WTC11 (cell line): Measurements from ENCODE around the gene CLPTM1. TPM values are rescaled to one million over a fixed set of nuclear protein-coding genes. Genes with fewer than 3 reads are reported as not detected.
A peak's percentile ranks its signal among the peaks of the same experiment; 100 is the strongest.

ENCODE experiments used
- ATAC-seq: fragments of 200-7000 bp; cut with Tn5 transposase; 2 replicates; pipeline ENCODE4 v1.10.0; 2021; ENCODE audit warnings: mild to moderate bottlenecking, moderate library complexity
- CTCF ChIA-PET: fragments of 300-600 bp; sonication (Branson Sonifier 250); formaldehyde crosslinking; loops from one replicate; lab custom pipeline; 2021; ENCODE audit warnings: antibody characterized with exemption; lab: Charles Lee
- POLR2A ChIA-PET: fragments of 350-600 bp; sonication (Branson Sonifier 250); formaldehyde crosslinking; loops from one replicate; lab custom pipeline; 2021; ENCODE audit warnings: antibody characterized with exemption; lab: Charles Lee
- DNase-seq: peaks from one replicate; pipeline ENCODE4 v3.0.0; 2021; ENCODE audit warnings: low spot score
- H3K27ac Mint-ChIP-seq: 2 replicates; pipeline ENCODE4 v1.8.0; 2021; ENCODE audit warnings: mixed read lengths
- H3K27me3 Mint-ChIP-seq: 2 replicates; pipeline ENCODE4 v1.8.0; 2021; ENCODE audit warnings: low read depth, mild to moderate bottlenecking, moderate library complexity, mixed read lengths
- H3K36me3 Mint-ChIP-seq: 2 replicates; pipeline ENCODE4 v1.8.0; 2021; ENCODE audit warnings: mixed read lengths
- H3K4me1 Mint-ChIP-seq: 2 replicates; pipeline ENCODE4 v1.8.0; 2022; ENCODE audit warnings: mixed read lengths
- H3K4me3 Mint-ChIP-seq: 2 replicates; pipeline ENCODE4 v1.8.0; 2021; ENCODE audit warnings: mild to moderate bottlenecking, moderate library complexity, mixed read lengths
- H3K9me3 Mint-ChIP-seq: 2 replicates; pipeline ENCODE4 v1.8.0; 2021; ENCODE audit warnings: mixed read lengths
- AFF4 ChIP-seq: sonication (generic); formaldehyde crosslinking; IDR thresholded peaks from 2 replicates; pipeline ENCODE4 v1.8.1; 2023; ENCODE audit warnings: mild to moderate bottlenecking, missing genetic modification reagents, borderline replicate concordance
- CBFB ChIP-seq: sonication (generic); formaldehyde crosslinking; IDR thresholded peaks from 2 replicates; pipeline ENCODE4 v1.8.1; 2022; ENCODE audit warnings: mild to moderate bottlenecking, low read depth, missing genetic modification reagents
- GABPB1 ChIP-seq: sonication (generic); formaldehyde crosslinking; IDR thresholded peaks from 2 replicates; pipeline ENCODE4 v1.8.1; 2023; ENCODE audit warnings: mild to moderate bottlenecking, missing genetic modification reagents
- NR2C2 ChIP-seq: sonication (generic); formaldehyde crosslinking; IDR thresholded peaks from 2 replicates; pipeline ENCODE4 v1.8.0; 2022; ENCODE audit warnings: mild to moderate bottlenecking, missing genetic modification reagents
- OVOL2 ChIP-seq: fragments of 250-450 bp; sonication (Bioruptor Pico); IDR thresholded peaks from 2 replicates; pipeline ENCODE4 v1.9.0; 2021; ENCODE audit warnings: mild to moderate bottlenecking, borderline replicate concordance
- RORB ChIP-seq: fragments of 250-450 bp; sonication (Bioruptor Pico); IDR thresholded peaks from 2 replicates; pipeline ENCODE4 v1.9.0; 2021; ENCODE audit warnings: mild to moderate bottlenecking
- SMAD3 ChIP-seq: sonication (generic); formaldehyde crosslinking; IDR thresholded peaks from 2 replicates; pipeline ENCODE4 v1.8.0; 2022; ENCODE audit warnings: missing genetic modification reagents, mild to moderate bottlenecking, borderline replicate concordance
- SMAD4 ChIP-seq: sonication (generic); formaldehyde crosslinking; IDR thresholded peaks from 2 replicates; pipeline ENCODE4 v1.8.0; 2022; ENCODE audit warnings: mild to moderate bottlenecking, missing genetic modification reagents
- USF2 ChIP-seq: sonication (generic); formaldehyde crosslinking; IDR thresholded peaks from 2 replicates; pipeline ENCODE4 v1.8.1; 2023; ENCODE audit warnings: mild to moderate bottlenecking, missing genetic modification reagents, moderate library complexity
- ZNF317 ChIP-seq: sonication (generic); formaldehyde crosslinking; IDR thresholded peaks from 2 replicates; pipeline ENCODE4 v1.8.1; 2023; ENCODE audit warnings: low read depth, mild to moderate bottlenecking, moderate library complexity, missing genetic modification reagents, borderline replicate concordance
- ZNF416 ChIP-seq: fragments of 250-450 bp; sonication (Bioruptor Pico); IDR thresholded peaks from 2 replicates; pipeline ENCODE4 v1.9.0; 2021; ENCODE audit warnings: mild to moderate bottlenecking, inconsistent platforms
- ZNF423 ChIP-seq: fragments of 250-450 bp; sonication (Bioruptor Pico); IDR thresholded peaks from 2 replicates; pipeline ENCODE4 v2.1.2; 2022; ENCODE audit warnings: mild to moderate bottlenecking, moderate library complexity
- total RNA-seq: library from RNA; stranded (reverse); gene quantifications from 3 replicates; pipeline ENCODE4 v1.2.3, GENCODE V29; 2021
- TF ChIP-seq, protein P1 (sequence below): fragments of 250-450 bp; sonication (Bioruptor Pico); IDR thresholded peaks from 2 replicates; pipeline ENCODE4 v1.9.0; 2021; ENCODE audit warnings: moderate library complexity, mild to moderate bottlenecking, inconsistent platforms, borderline replicate concordance
- TF ChIP-seq, protein P2 (sequence below): fragments of 250-450 bp; sonication (Bioruptor Pico); IDR thresholded peaks from 2 replicates; pipeline ENCODE4 v1.8.0; 2021; ENCODE audit warnings: mild to moderate bottlenecking
- TF ChIP-seq, protein P3 (sequence below): sonication (generic); formaldehyde crosslinking; IDR thresholded peaks from 2 replicates; pipeline ENCODE4 v1.8.1; 2022; ENCODE audit warnings: missing genetic modification reagents, borderline replicate concordance
- TF ChIP-seq, protein P4 (sequence below): sonication (generic); formaldehyde crosslinking; IDR thresholded peaks from 2 replicates; pipeline ENCODE4 v1.8.1; 2023; ENCODE audit warnings: mild to moderate bottlenecking, missing genetic modification reagents
- TF ChIP-seq, protein P5 (sequence below): sonication (generic); formaldehyde crosslinking; IDR thresholded peaks from 2 replicates; pipeline ENCODE4 v1.8.0; 2022; ENCODE audit warnings: mild to moderate bottlenecking, missing genetic modification reagents
- TF ChIP-seq, protein P6 (sequence below): sonication (generic); formaldehyde crosslinking; IDR thresholded peaks from 2 replicates; pipeline ENCODE4 v1.8.1; 2022; ENCODE audit warnings: low read depth, missing genetic modification reagents, borderline replicate concordance
- TF ChIP-seq, protein P7 (sequence below): sonication (generic); formaldehyde crosslinking; IDR thresholded peaks from 2 replicates; pipeline ENCODE4 v1.8.1; 2023; ENCODE audit warnings: mild to moderate bottlenecking, missing genetic modification reagents

The CLPTM1 gene
- total RNA-seq, 1 experiment from 2014 or later: 85.6 TPM

DNA sequence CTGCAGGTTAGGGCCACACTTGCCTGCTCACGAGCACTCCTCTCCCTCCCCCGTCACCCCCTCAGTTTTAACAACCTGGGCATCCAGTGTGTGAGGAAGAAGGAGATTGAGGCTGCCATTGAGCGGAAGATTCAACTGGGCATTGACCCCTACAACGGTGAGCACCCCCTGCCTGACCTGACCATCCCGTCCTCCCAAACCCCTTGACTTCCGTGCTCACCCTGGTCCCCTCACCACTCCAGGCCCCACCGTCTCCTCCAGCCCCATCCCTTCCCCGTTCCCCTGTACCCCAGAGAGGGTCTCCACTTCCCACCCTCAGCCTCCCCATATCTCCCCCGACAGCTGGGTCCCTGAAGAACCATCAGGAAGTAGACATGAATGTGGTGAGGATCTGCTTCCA lies 70.1 kb downstream of the CLPTM1 start:
- ChIA-PET POLR2A (interaction anchor here (0.6 kb wide), 1 partner anchor 55 kb away, joined by 5 read pairs; no protein-coding TSS in a partner anchor), CTCF (interaction anchor here (1.4 kb wide), 1 partner anchor 35 kb away, joined by 4 read pairs; no protein-coding TSS in a partner anchor)
- H3K36me3 Mint-ChIP-seq: peaks cover 5% of the 10 kb centered on the region
- peaks cover 4% of the 10 kb centered on the region for H3K9me3 Mint-ChIP-seq
- H3K4me3 Mint-ChIP-seq: no peak overlapping the region
- ATAC-seq (no peak), DNase-seq (no peak)
- no peak overlapping the region for H3K27ac Mint-ChIP-seq
- no peaks in the 10 kb centered on the region for H3K4me1 Mint-ChIP-seq
- TF ChIP-seq, protein P1, sequence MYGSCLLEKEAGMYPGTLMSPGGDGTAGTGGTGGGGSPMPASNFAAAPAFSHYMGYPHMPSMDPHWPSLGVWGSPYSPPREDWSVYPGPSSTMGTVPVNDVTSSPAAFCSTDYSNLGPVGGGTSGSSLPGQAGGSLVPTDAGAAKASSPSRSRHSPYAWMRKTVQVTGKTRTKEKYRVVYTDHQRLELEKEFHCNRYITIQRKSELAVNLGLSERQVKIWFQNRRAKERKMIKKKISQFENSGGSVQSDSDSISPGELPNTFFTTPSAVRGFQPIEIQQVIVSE (CRISPR knock-in tag): no peak
- no peak for TF ChIP-seq ZNF423 (CRISPR knock-in tag)
- TF ChIP-seq, protein P2, sequence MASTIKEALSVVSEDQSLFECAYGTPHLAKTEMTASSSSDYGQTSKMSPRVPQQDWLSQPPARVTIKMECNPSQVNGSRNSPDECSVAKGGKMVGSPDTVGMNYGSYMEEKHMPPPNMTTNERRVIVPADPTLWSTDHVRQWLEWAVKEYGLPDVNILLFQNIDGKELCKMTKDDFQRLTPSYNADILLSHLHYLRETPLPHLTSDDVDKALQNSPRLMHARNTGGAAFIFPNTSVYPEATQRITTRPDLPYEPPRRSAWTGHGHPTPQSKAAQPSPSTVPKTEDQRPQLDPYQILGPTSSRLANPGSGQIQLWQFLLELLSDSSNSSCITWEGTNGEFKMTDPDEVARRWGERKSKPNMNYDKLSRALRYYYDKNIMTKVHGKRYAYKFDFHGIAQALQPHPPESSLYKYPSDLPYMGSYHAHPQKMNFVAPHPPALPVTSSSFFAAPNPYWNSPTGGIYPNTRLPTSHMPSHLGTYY (CRISPR knock-in tag): no peak
- TF ChIP-seq ZNF416 (CRISPR knock-in tag): no peak
- no peak for TF ChIP-seq NR2C2 (CRISPR knock-in tag)
- TF ChIP-seq, protein P3, sequence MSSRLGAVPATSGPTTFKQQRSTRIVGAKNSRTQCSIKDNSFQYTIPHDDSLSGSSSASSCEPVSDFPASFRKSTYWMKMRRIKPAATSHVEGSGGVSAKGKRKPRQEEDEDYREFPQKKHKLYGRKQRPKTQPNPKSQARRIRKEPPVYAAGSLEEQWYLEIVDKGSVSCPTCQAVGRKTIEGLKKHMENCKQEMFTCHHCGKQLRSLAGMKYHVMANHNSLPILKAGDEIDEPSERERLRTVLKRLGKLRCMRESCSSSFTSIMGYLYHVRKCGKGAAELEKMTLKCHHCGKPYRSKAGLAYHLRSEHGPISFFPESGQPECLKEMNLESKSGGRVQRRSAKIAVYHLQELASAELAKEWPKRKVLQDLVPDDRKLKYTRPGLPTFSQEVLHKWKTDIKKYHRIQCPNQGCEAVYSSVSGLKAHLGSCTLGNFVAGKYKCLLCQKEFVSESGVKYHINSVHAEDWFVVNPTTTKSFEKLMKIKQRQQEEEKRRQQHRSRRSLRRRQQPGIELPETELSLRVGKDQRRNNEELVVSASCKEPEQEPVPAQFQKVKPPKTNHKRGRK (CRISPR knock-in tag): no peak
- no peak for TF ChIP-seq CBFB (CRISPR knock-in tag)
- TF ChIP-seq, protein P4, sequence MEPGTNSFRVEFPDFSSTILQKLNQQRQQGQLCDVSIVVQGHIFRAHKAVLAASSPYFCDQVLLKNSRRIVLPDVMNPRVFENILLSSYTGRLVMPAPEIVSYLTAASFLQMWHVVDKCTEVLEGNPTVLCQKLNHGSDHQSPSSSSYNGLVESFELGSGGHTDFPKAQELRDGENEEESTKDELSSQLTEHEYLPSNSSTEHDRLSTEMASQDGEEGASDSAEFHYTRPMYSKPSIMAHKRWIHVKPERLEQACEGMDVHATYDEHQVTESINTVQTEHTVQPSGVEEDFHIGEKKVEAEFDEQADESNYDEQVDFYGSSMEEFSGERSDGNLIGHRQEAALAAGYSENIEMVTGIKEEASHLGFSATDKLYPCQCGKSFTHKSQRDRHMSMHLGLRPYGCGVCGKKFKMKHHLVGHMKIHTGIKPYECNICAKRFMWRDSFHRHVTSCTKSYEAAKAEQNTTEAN (CRISPR knock-in tag): no peak
- no peak for TF ChIP-seq SMAD3 (CRISPR knock-in tag)
- no peak for TF ChIP-seq RORB (CRISPR knock-in tag)
- no peak for TF ChIP-seq GABPB1 (CRISPR knock-in tag)
- TF ChIP-seq, protein P5, sequence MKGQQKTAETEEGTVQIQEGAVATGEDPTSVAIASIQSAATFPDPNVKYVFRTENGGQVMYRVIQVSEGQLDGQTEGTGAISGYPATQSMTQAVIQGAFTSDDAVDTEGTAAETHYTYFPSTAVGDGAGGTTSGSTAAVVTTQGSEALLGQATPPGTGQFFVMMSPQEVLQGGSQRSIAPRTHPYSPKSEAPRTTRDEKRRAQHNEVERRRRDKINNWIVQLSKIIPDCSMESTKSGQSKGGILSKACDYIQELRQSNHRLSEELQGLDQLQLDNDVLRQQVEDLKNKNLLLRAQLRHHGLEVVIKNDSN: no peak
- TF ChIP-seq AFF4 (CRISPR knock-in tag): no peak
- no peak for TF ChIP-seq OVOL2 (CRISPR knock-in tag)
- no peaks in the 10 kb centered on the region; the same call in 1 of the 2 replicates for H3K27me3 Mint-ChIP-seq

- TF ChIP-seq, protein P6, sequence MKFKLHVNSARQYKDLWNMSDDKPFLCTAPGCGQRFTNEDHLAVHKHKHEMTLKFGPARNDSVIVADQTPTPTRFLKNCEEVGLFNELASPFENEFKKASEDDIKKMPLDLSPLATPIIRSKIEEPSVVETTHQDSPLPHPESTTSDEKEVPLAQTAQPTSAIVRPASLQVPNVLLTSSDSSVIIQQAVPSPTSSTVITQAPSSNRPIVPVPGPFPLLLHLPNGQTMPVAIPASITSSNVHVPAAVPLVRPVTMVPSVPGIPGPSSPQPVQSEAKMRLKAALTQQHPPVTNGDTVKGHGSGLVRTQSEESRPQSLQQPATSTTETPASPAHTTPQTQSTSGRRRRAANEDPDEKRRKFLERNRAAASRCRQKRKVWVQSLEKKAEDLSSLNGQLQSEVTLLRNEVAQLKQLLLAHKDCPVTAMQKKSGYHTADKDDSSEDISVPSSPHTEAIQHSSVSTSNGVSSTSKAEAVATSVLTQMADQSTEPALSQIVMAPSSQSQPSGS (CRISPR knock-in tag): no peak
- TF ChIP-seq ZNF317 (CRISPR knock-in tag): no peak
- no peak for TF ChIP-seq NR2C2 (CRISPR knock-in tag)
- TF ChIP-seq, protein P1 (CRISPR knock-in tag): no peak
- no peak for TF ChIP-seq USF2
- TF ChIP-seq, protein P7, sequence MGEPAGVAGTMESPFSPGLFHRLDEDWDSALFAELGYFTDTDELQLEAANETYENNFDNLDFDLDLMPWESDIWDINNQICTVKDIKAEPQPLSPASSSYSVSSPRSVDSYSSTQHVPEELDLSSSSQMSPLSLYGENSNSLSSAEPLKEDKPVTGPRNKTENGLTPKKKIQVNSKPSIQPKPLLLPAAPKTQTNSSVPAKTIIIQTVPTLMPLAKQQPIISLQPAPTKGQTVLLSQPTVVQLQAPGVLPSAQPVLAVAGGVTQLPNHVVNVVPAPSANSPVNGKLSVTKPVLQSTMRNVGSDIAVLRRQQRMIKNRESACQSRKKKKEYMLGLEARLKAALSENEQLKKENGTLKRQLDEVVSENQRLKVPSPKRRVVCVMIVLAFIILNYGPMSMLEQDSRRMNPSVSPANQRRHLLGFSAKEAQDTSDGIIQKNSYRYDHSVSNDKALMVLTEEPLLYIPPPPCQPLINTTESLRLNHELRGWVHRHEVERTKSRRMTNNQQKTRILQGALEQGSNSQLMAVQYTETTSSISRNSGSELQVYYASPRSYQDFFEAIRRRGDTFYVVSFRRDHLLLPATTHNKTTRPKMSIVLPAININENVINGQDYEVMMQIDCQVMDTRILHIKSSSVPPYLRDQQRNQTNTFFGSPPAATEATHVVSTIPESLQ (CRISPR knock-in tag): no peak
- no peak for TF ChIP-seq SMAD4 (CRISPR knock-in tag)
- TF ChIP-seq, all 79 proteins: peak for 0
- no peak overlapping the region for H3K27ac Mint-ChIP-seq
- ChIA-PET CTCF (interaction anchor here (0.9 to 3.0 kb wide), 3 partner anchors 10 to 135 kb away, joined by 3 to 18 read pairs (median 6); no protein-coding TSS in a partner anchor), POLR2A (no interaction called here)
- ATAC-seq (peak; percentile 56), DNase-seq (no peak)
- H3K27me3 Mint-ChIP-seq: no peaks in the 10 kb centered on the region; the same call in 1 of the 2 replicates
- H3K4me3 Mint-ChIP-seq: no peak overlapping the region
- peaks cover 12% of the 10 kb centered on the region for H3K9me3 Mint-ChIP-seq
- no peaks in the 10 kb centered on the region for H3K4me1 Mint-ChIP-seq
- peaks cover 15% of the 10 kb centered on the region for H3K36me3 Mint-ChIP-seq
Measured at GRCh38 chr19:45027371-45027770, 72.2 kb downstream of the CLPTM1 start.
